ENCODE results near the gene SLC6A19.

The SLC6A19 gene

GRCh38 chr5:1270933-1271914, 69.8 kb downstream of the SLC6A19 start:
- DNase-seq = no peak

GRCh38 chr5:1272201-1272600, 70.8 kb downstream of the SLC6A19 start:
- no peak for DNase-seq

- no peak for DNase-seq
Measured at GRCh38 chr5:1273745-1274144, 72.3 kb downstream of the SLC6A19 start.

GRCh38 chr5:1274471-1274870, 73.1 kb downstream of the SLC6A19 start:
- no peak for DNase-seq
